Measurements from ENCODE around the gene PTCH2. TPM values are rescaled to one million over a fixed set of nuclear protein-coding genes. Genes with fewer than 3 reads are reported as not detected.

PTCH2 gene
- total RNA-seq, 1 experiment from 2014 or later, result 0.79 TPM

DNA sequence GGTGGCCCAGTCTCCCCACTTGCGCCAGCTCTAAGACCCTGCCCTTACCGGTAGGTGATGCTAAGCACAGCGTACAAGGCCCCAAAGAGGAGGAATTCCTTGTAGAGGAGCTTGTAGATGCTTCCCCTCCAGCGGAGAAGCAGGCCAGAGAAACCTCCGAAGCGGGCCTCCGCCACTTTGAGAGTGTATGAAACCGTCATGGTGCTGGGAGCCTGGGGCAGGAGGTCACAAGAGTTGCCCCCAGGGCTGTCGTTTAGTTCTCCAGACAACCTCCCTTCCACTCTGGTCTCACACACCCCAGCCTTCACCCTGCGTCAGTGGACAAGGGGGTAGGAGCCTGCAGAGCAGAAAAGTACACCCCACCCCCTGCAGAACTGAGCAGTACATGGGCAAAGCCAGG, 55.5 kb downstream of the PTCH2 start:
- Histone ChIP-seq H3K23me2 (ENCODE audit: insufficient read length, low read depth, low read length, poor library complexity, severe bottlenecking) (peaks cover 9% of the 10 kb centered on the region), H3K4me1 (ENCODE audit: insufficient read depth, low read length) (no peaks in the 10 kb centered on the region), H3K4ac (ENCODE audit: low read depth, low read length) (no peak overlapping the region), H2BK120ac (ENCODE audit: low read depth, low read length, poor library complexity, severe bottlenecking) (no peak overlapping the region), H3K23ac (ENCODE audit: insufficient read length, low read depth, low read length) (no peak overlapping the region), H3K79me2 (ENCODE audit: insufficient read depth, low read length) (no peaks in the 10 kb centered on the region), H3K18ac (ENCODE audit: insufficient read length, low read depth, low read length) (no peak overlapping the region), H3K27me3 (ENCODE audit: insufficient read depth, low read length) (no peaks in the 10 kb centered on the region), H3K9me3 (ENCODE audit: control insufficient read depth, low read depth, low read length) (no peaks in the 10 kb centered on the region), H2AFZ (ENCODE audit: low read length) (no peak overlapping the region), H3K27ac (ENCODE audit: insufficient read length, low read depth, low read length) (no peak overlapping the region), H2BK5ac (ENCODE audit: insufficient read length, low read length) (no peak overlapping the region), H3T11ph (ENCODE audit: low read length) (no peak overlapping the region), H2BK20ac (ENCODE audit: low read depth, low read length, poor library complexity, severe bottlenecking) (no peak overlapping the region), H2BK12ac (ENCODE audit: insufficient read length, low read depth, low read length) (no peak overlapping the region), H2BK15ac (ENCODE audit: low read depth, low read length) (no peak overlapping the region), H4K5ac (ENCODE audit: insufficient read length, low read depth, low read length) (no peak overlapping the region), H3K4me2 (ENCODE audit: insufficient read depth, insufficient read length, low read length) (no peak overlapping the region), H3K56ac (ENCODE audit: insufficient read length, low read depth, low read length) (no peak overlapping the region), H3K79me1 (ENCODE audit: insufficient read depth, low read depth, low read length, poor library complexity, severe bottlenecking) (no peaks in the 10 kb centered on the region), H4K91ac (ENCODE audit: insufficient read length, low read depth, low read length) (no peak overlapping the region), H4K20me1 (ENCODE audit: control insufficient read depth, insufficient read depth, insufficient read length) (no peaks in the 10 kb centered on the region), H2AK5ac (ENCODE audit: insufficient read length, low read length) (no peak overlapping the region), H3K9ac (ENCODE audit: extremely low read depth, insufficient read length, low read length) (no peak overlapping the region), H4K8ac (replicated peaks; ENCODE audit: insufficient read length, low read depth, low read length) (no peak overlapping the region), H3K14ac (ENCODE audit: insufficient read depth, low read length) (no peak overlapping the region)
- no CpG with 5 or more reads among the region's 10 CpGs for WGBS (ENCODE audit: extremely low coverage, insufficient read length, low lambda C conversion rate)
- Mint-ChIP-seq H3K4me1 (peaks cover 29 to 39% of the 10 kb centered on the region in 2 experiments), H3K4me3 (no peak overlapping the region), H3K27ac (no peak overlapping the region), H3K27me3 (ENCODE audit: low read depth) (peaks cover 12% of the 10 kb centered on the region), H3K9me3 (no peaks in the 10 kb centered on the region; a peak in 1 of 5 replicates), H3K36me3 (ENCODE audit: insufficient read depth in 1 of 3, low read depth in 3 of 3) (peaks cover 0 to 3% (median 0%) of the 10 kb centered on the region in 3 experiments; a peak in 3 of 7 replicates)
- TF ChIP-seq, protein P1, sequence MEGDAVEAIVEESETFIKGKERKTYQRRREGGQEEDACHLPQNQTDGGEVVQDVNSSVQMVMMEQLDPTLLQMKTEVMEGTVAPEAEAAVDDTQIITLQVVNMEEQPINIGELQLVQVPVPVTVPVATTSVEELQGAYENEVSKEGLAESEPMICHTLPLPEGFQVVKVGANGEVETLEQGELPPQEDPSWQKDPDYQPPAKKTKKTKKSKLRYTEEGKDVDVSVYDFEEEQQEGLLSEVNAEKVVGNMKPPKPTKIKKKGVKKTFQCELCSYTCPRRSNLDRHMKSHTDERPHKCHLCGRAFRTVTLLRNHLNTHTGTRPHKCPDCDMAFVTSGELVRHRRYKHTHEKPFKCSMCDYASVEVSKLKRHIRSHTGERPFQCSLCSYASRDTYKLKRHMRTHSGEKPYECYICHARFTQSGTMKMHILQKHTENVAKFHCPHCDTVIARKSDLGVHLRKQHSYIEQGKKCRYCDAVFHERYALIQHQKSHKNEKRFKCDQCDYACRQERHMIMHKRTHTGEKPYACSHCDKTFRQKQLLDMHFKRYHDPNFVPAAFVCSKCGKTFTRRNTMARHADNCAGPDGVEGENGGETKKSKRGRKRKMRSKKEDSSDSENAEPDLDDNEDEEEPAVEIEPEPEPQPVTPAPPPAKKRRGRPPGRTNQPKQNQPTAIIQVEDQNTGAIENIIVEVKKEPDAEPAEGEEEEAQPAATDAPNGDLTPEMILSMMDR (conservative IDR thresholded peaks at IDR 0.05), result no peak
- no peak for DNase-seq
